ENCODE results near the gene RABGEF1. TPM values are rescaled to one million over a fixed set of nuclear protein-coding genes. Genes with fewer than 3 reads are reported as not detected.

Gene RABGEF1
- polyA plus RNA-seq, 3 donors = 13.6 to 17.3 (median 17.1) TPM

DNA sequence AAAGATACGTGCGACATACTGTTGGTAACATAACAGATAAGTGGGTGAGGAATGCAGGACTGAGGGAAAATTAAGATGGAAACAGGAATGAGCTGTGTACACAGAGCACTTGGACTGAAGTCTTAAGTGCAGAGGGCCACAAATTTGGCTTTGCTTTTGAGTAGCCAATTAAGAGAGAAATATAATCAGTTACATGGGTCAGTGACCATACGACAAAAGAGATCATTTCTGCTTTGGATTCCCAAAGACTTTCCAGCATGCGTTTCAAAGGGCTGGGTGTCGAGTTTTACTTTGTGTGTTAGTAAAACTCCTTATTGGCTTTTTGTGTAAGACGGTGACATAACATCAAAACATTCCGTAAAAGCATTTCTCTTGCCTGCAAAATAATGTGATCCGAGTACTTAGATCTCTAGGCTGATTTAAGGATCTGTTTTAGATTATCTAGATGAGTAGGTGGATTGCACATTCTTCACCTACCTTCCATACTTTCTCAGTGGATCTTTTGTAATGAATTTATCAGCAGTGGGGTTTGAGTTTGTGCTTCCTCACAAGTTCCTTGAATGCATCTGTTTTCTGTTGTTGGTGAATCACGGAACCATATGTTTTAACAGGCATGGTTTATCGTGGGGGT, 7.5 kb downstream of the RABGEF1 start:
- Histone ChIP-seq H3K36me3 (replicated peaks in 1 of 2; ENCODE audit: control insufficient read depth in 1 of 2, insufficient read depth in 2 of 2, low read length in 2 of 2) (no peaks in the 10 kb centered on the region), H3K27ac (ENCODE audit: low read depth in 1 of 2, low read length in 2 of 2) (no peak overlapping the region), H3K4me1 (ENCODE audit: control insufficient read depth in 1 of 2, insufficient read depth in 2 of 2, low read length in 2 of 2) (peaks cover 0 to 7% of the 10 kb centered on the region in 2 donors), H3K79me2 (ENCODE audit: insufficient read depth, low read length) (peaks cover 93% of the 10 kb centered on the region), H4K20me1 (ENCODE audit: insufficient read depth, low read length) (peaks cover 97% of the 10 kb centered on the region), H3K4me2 (replicated peaks; ENCODE audit: extremely low read depth, low read length, poor library complexity, severe bottlenecking) (no peak overlapping the region), H3K9me3 (replicated peaks in 1 of 2; ENCODE audit: control insufficient read depth in 1 of 2, insufficient read depth in 1 of 2, low read length in 2 of 2) (no peaks in the 10 kb centered on the region), H3K27me3 (ENCODE audit: control insufficient read depth in 2 of 2, insufficient read depth in 2 of 2, low read length in 2 of 2) (no peaks in the 10 kb centered on the region), H3K9ac (ENCODE audit: insufficient read depth, low read length, poor library complexity, severe bottlenecking) (no peak overlapping the region), H3K4me3 (replicated peaks in 1 of 3; ENCODE audit: low read depth in 2 of 3, low read length in 3 of 3) (no peak overlapping the region), H2AFZ (ENCODE audit: insufficient read depth, low read depth, low read length, poor library complexity, severe bottlenecking) (no peak overlapping the region)
- intact Hi-C loops (cut with micrococcal nuclease) = no loop called here
- no peaks in the 10 kb centered on the region for H3K27me3 Mint-ChIP-seq (ENCODE audit: low read depth in 3 of 3)
- H3K9me3 Mint-ChIP-seq = no peaks in the 10 kb centered on the region
- H3K27ac Mint-ChIP-seq = peak overlapping the region in 2 of 7 donors; percentile 21 to 50
- 100% methylated on average over 2 of the region's 10 CpGs for WGBS (ENCODE audit: insufficient coverage)
- TF ChIP-seq, protein P1, sequence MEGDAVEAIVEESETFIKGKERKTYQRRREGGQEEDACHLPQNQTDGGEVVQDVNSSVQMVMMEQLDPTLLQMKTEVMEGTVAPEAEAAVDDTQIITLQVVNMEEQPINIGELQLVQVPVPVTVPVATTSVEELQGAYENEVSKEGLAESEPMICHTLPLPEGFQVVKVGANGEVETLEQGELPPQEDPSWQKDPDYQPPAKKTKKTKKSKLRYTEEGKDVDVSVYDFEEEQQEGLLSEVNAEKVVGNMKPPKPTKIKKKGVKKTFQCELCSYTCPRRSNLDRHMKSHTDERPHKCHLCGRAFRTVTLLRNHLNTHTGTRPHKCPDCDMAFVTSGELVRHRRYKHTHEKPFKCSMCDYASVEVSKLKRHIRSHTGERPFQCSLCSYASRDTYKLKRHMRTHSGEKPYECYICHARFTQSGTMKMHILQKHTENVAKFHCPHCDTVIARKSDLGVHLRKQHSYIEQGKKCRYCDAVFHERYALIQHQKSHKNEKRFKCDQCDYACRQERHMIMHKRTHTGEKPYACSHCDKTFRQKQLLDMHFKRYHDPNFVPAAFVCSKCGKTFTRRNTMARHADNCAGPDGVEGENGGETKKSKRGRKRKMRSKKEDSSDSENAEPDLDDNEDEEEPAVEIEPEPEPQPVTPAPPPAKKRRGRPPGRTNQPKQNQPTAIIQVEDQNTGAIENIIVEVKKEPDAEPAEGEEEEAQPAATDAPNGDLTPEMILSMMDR (IDR thresholded peaks at IDR 0.05) = no peak
- no peak overlapping the region for H3K4me3 Mint-ChIP-seq
- no peak for DNase-seq
- H3K36me3 Mint-ChIP-seq = peaks cover 16 to 49% of the 10 kb centered on the region in 2 donors
- H3K4me1 Mint-ChIP-seq = peaks cover 13% of the 10 kb centered on the region

DNA sequence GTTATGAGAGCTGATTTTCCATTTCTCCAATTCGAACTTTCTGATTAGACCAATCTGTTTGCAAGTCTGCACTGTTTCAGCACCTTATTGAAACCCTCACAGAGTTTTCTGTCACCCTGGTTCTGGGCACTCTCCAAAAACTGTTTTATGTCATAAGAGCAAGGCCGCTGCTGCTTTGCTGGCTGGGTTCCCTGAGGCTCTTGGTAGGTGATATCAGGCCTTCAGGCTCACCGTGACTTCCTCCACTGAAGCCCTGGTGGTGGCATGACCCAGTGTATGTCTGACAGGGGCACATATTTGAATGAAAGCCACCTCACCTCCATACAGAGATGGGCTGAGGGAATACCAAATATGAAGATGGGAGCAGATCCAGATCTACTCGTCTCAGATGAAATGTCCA, 8.3 kb downstream of the RABGEF1 start:
- H3K4me1 Mint-ChIP-seq = peaks cover 13% of the 10 kb centered on the region
- WGBS (ENCODE audit: insufficient coverage) = 86% methylated on average over 1 of the region's 4 CpGs
- Histone ChIP-seq H3K9ac (ENCODE audit: insufficient read depth, low read length, poor library complexity, severe bottlenecking) (no peak overlapping the region), H2AFZ (ENCODE audit: insufficient read depth, low read depth, low read length, poor library complexity, severe bottlenecking) (no peak overlapping the region), H3K36me3 (replicated peaks in 1 of 2; ENCODE audit: control insufficient read depth in 1 of 2, insufficient read depth in 2 of 2, low read length in 2 of 2) (no peaks in the 10 kb centered on the region), H3K4me1 (ENCODE audit: control insufficient read depth in 1 of 2, insufficient read depth in 2 of 2, low read length in 2 of 2) (peaks cover 0 to 7% of the 10 kb centered on the region in 2 donors), H3K79me2 (ENCODE audit: insufficient read depth, low read length) (peaks cover 93% of the 10 kb centered on the region), H4K20me1 (ENCODE audit: insufficient read depth, low read length) (peaks cover 97% of the 10 kb centered on the region), H3K27ac (ENCODE audit: low read depth in 1 of 2, low read length in 2 of 2) (peak overlapping the region in 1 of 2 donors; percentile 26), H3K4me3 (replicated peaks in 1 of 3; ENCODE audit: low read depth in 2 of 3, low read length in 3 of 3) (no peak overlapping the region), H3K4me2 (replicated peaks; ENCODE audit: extremely low read depth, low read length, poor library complexity, severe bottlenecking) (no peak overlapping the region), H3K9me3 (replicated peaks in 1 of 2; ENCODE audit: control insufficient read depth in 1 of 2, insufficient read depth in 1 of 2, low read length in 2 of 2) (no peaks in the 10 kb centered on the region), H3K27me3 (ENCODE audit: control insufficient read depth in 2 of 2, insufficient read depth in 2 of 2, low read length in 2 of 2) (no peaks in the 10 kb centered on the region)
- peaks cover 16 to 44% of the 10 kb centered on the region in 2 donors for H3K36me3 Mint-ChIP-seq
- no peak overlapping the region for H3K4me3 Mint-ChIP-seq
- no peak for DNase-seq
- intact Hi-C loops (cut with micrococcal nuclease) = no loop called here
- H3K9me3 Mint-ChIP-seq = peaks cover 0 to 3% (median 0%) of the 10 kb centered on the region in 7 donors
- TF ChIP-seq, protein P1 (IDR thresholded peaks at IDR 0.05) = no peak
- no peaks in the 10 kb centered on the region for H3K27me3 Mint-ChIP-seq (ENCODE audit: low read depth in 3 of 3)
- H3K27ac Mint-ChIP-seq = peak overlapping the region in 2 of 7 donors; percentile 64 to 71
